ENCODE data around the gene SART3.

- TF ChIP-seq CTCF (IDR thresholded peaks at IDR 0.05 in 8 of 11, conservative IDR thresholded peaks at IDR 0.05 in 3 of 11) (no peak), POLR2A (IDR thresholded peaks at IDR 0.05) (no peak)
Observed at GRCh38 chr12:108565976-108566375, 5.0 kb upstream of the SART3 start.
